GM21619 (cell line): ENCODE measurements around the gene GP1BB.

Experiments
- ATAC-seq: cut with Tn5 transposase; IDR thresholded peaks from one replicate; pipeline ENCODE4 v1.9.1; 2021; ENCODE audit not compliant: unreplicated experiment

The GP1BB gene

DNA sequence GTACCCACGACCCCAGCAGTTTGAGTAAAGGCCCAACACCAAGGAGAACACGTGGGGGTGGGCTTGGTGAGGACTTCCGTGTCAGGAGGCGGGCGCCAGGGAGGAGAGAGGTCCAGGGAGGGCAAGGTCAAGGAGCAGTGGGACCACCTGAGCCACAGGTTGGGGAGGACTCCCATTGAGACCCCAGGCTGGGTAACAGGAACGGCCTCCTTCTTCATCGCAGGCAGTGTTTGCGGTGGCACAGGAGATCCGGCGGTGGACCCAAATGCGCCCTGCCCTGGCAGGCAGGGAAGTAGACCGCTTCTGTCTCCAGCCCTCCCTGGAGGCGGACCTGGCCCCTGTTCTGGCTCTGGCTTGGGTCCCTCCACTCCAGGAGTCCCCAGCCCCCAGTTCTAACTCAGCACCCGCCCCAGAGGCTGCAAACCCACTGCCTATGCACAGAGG, 31.4 kb downstream of the GP1BB start:
- no peak for ATAC-seq

DNA sequence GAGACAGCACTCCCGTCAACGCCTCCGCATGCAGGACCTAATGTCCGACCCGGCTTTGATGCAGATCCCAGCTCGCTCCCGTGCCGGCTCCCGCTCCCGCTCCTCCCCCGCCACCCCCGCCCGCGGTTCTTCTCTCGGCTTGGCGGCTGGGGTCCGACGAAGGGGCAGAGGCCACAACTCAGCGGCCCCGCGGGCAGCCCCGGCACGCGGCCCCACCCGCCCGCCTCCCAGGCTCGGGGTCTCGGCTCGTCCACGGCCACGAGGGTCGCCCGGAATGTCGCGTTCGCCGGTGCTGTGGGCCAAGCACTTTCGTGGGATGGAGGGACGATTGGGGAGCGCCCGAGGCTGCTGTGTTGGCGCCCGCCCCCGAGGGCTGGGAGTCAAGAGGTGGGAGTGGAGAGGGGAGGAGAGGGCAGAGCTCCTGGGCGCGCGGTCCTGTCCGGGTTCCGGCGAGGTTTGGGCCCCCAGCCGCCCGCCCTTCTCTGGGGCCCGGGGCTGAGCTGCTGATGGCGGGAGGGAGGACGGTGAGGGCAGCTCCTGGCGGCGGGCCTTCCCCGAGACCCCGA, 31.9 kb downstream of the GP1BB start:
- no peak for ATAC-seq

DNA sequence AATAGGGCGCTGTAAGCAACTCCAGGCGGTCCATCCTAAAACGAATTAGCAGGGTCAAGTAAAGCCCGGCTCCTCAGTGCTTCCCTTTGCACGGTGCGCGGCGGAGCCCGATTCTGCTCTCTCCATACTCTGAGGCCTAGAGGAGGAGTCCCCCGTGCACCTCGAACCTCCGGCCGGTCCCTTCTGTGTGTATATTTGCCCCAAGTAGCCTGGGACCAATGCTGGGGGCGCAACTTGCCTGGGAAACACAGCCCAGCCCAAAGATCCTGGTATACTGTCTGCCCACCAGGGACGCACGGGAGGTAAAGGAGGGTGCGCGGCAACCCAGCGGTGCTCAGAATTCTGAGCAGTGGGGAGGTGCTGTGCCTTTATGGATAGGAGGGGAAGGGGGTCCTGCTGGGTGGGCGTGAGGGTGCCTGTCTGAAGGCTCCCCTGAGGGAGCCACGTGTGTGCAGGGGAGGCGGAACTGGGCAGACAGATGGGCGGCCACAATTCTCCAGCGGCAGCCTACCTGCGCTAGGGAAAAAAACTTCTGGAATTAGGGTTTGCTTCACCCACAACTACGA, 32.5 kb downstream of the GP1BB start:
- no peak for ATAC-seq

DNA sequence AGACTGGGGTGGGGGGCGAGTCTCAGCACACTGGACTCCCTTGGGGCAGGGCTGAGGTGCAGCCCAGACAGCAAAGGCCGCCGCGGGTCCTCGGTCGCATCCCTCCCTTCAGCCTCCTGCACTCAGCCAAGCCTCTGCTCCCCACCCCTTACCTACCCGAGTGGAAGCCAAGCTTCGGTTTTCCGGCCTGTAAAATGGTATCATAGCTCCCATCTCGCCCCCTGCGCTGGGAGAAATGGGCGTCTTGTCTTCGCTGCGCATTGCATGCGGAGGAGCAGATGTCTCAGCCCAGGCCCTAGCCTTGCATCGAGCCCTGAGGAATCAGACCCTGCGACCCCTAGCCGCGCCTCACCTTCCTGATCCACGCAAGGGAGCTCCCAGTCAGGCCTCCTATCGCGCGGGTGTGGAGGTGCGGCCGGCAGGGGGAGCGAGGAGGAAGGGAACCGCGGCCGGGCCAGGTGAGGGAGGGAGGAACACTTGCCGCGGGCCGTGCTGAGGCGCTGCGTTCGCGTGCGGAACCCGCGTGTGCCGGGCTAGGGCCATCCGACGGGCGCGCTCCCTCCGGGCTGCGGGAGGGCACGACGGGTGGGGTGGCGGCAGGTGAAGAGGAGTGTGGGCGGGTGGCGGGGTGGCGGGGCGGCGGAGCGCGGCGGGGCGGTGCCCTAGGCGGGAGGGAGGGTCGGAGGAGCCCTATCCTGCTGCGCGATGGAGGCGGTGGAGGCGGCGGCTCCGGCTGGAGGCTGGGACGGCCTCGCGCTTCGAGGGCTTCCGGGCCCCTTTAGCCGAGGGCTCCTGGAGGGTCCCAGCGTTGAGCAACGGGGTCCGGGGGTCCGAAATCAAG, 33.2 kb downstream of the GP1BB start:
- ATAC-seq, result no peak

DNA sequence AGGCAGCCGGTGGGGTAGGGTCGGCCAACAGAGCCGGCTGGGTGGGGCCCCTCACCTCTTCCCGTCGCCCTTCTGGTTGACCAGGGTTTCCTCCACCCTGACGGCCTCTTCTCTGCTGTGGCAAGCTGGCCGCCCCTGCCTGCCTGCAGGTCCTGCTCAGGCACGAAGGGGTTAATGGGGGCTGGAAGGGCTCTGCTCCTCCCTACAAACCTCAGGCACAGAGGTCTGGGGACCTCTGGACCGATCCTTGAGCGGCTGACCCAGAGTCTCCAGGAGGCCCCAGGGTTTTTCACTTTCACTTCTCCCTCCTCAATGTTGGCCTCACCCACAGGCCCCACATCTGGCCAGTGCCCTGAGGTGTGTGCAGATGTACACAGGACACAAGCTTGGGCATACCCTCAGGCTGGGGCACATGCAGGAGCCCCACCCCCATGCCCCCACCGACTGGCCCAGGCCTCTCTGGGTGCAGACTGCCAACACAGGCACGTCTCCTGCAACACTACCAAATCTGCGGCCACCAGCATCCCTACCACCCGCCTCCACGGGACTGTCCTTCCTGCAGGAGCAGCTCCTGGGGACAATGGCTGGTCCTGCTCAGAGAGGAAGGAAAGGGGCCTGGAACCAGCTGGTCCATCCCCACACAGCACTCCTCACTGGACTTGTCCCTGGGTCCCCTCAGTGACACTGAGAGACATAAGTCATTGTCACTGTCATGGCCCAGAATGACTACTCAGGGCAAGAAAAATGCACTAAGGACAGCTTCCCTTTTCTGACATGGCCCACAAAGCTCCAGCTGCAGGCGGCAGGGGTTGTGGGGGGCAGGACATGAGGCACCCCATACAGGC, 34.0 kb downstream of the GP1BB start:
- ATAC-seq, result no peak

DNA sequence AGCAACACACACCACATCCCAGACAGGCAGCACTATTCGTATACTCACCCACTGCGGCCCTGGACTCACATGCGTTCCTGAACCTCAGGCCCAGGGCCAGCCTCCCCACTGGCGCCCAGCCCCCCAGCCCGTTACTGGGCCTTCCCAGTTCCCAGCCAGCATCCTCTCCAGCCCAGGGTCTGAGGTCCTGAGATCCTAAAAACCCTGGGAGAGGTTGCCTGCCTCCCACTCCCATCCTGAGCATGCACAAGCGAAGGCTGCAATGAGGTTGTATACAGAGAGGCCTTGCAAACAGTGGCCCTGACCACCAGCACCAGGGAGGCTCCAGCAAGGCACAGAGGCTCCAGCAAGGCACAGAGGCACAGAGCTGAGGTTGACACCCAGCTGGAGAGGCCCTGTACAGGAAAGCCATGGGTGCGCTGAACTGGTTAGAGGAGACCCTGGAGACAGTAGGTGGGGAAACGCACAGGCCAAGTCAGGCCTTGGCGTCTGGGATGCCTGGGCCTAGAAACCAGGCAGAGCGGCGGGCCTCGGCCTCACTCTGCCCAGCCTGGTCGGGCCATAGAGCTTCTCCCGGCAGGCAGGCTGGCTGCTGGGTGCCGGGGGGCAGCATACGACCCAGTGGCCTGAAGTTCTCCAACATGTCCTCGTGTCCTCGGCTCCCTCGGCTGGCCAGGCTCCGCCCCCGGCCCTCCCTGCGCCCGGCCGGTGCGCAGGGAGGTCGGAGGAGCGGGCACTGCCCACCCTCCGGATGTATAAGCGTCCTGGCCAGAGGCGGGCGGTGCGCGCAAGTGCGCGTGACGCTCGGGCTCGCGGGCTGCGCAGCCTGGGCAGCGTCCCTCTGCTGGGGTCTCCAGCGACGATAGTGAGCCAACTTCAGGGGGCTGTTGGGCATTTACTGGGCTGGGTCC, 34.9 kb downstream of the GP1BB start:
- ATAC-seq, result no peak

DNA sequence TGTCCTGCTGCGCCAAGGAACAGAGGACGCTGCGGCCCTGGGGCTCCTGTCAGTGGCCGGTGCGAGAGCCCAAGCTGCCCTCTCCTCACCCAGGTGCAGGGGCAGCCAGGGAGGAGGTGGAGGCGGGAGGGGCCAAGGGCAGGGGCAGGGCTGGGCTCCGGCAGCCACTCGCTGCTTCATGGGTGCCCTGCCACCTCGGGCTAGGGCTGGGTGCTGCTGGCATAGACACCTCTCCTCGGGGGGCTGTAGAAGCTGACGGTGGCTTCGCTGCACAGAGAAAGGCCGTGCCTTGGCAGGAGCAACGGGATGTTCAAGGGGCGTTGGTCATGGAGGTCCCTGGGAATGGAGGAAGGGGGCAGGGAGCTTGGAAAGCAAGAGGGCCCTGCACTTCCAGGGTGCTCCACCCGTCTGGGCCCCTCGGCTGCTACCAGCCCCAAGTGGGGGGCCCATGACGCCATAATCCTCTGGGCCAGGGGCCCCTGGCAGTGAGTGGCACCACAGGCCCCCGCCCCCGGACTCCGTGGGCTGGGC, 35.6 kb downstream of the GP1BB start:
- ATAC-seq, result no peak

DNA sequence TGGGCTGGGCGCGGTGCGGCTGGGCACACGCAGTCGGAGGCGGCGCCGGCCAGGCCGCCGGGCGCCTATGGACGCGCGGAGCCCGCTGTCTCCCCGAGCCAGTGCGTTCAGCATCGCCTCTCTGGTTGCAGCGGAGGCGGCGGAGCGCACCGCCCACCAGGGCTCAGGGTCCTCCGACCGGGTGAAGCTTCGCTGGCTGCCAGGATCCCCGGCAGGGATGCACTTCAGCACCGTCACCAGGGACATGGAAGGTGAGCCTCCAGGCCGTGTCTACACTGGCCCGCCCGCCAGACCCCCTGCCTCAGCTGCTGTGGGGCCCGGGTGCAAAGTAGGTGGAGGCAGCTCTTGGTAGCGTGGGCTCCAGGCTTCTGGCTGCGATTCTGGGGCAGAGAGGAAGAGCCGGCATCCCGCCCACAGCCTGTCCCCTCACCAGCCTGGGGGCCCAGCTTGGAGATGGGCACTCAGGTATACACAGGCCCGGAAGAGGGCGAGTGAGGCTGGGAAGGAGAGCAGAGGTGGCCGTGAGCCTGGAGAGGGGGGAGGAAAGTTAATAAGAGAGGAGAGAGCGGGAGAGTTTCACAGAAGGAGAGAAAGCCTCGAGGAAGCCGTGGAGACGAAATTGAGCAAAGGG, 36.2 kb downstream of the GP1BB start:
- ATAC-seq, result no peak

DNA sequence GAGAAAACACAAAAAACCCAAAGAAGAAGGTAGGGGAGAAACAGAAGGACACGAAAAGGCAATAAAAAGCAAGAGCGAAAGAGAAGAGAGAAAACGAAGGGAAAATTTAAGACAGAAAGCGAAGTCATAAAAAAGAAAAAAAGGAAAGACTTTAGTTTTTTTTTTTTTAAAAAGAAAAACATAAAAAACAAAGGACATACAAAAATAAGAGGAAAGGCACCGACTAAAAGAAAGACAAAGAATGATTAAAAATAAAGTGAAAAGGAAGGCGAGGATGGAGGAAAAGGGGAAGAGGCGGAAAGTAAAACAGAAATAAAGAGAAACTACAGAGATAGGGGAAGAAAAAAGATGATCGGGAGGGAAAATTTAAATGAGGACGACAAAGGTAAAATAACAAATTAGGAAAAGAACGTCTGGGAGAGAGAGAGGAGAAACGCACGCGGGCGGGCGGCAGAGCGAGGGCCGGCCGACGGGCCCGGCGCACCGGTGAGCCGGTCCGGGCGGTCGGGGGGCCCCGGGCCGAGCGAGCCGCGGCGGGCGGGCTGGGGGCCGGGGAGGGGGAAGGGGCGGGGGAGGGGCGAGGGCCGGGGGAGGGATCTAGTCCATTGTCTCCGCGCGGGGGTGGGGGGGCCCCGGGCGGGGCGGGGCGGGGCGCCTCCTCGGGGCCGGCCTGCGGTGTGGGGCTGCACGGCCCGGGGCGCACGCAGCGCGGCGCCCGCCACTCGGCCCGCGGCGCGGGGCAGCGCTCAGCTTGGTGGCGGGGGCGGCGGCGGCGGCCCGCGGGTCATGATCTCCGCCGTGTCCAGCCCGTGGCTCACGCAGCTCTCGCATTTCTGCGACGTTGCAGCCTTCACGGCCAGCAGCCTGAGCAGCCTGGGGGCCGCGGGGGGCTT, 37.0 kb downstream of the GP1BB start, which contains the start of gene TBX1:
Gene TBX1 (plus strand): TSS at position 721 of the 893 bp plus-strand sequence. CDS start 66 bp downstream, at position 787.
- no peak for ATAC-seq

DNA sequence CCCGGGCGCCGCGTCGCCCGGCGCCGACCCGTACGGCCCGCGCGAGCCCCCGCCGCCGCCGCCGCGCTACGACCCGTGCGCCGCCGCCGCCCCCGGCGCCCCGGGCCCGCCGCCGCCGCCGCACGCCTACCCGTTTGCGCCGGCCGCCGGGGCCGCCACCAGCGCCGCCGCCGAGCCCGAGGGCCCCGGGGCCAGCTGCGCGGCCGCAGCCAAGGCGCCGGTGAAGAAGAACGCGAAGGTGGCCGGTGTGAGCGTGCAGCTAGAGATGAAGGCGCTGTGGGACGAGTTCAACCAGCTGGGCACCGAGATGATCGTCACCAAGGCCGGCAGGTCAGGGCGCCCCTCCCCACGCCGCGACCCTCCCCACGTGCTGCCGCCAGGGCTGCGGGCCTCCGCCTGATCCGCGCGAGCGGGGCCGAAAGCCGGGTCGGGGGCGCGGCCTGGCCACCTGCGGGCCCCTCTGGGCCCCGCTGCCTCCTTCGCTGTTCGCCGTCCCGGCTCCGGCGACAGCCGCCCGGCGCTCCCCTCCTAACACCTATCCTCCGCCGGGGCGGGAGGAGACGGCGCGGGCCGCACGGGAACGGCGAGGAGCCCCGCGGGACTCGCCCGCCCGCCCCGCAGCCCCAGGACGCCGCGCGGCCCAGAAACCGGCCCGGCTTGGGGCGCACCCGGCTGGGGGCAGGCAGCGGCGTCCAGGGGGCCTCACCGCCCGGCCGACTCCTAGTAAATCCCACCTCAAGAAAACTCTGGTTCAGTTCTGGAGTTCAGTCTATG, 37.8 kb downstream of the GP1BB start:
- ATAC-seq, result no peak

DNA sequence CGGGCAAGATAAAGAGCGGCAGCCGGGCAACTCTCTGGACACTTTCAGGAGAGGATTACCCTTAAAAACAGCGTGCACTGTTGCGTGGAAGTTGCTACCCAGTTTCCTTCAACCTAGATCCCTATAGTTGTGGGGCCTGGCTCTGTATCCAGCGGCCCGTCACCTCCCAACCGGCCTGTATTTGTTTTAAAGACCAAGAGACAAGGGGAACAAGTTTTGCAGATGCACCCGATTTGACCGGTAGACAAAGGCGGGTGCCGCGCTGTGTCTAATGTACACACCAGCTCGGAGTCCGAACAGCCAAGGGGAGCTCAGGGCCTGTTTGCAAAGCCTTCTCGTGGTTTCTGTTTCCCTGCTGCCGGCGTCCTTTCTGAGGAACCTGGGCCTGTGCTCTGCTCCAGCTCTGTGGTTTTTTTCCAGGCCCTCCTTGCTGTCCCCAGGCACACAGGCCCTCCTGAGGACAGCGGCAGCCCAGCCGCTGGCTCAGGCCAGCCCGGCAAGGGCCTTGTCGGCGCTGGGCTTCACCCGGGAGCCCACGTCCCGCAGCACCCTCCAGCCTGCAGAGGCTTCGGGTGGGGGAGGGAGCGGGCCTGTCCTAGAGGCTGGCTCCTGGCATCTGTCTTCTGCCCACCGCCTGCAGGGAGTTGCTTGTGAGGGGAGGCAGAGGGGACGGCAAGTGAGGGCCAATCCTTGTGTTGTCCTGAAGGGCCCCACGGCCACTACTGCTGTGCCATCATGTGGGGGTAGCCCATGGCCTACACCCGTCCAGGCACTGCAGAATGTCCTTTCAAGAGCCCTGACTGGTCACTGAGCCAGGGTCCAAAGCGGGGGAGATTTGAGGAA, 38.6 kb downstream of the GP1BB start:
- no peak for ATAC-seq

DNA sequence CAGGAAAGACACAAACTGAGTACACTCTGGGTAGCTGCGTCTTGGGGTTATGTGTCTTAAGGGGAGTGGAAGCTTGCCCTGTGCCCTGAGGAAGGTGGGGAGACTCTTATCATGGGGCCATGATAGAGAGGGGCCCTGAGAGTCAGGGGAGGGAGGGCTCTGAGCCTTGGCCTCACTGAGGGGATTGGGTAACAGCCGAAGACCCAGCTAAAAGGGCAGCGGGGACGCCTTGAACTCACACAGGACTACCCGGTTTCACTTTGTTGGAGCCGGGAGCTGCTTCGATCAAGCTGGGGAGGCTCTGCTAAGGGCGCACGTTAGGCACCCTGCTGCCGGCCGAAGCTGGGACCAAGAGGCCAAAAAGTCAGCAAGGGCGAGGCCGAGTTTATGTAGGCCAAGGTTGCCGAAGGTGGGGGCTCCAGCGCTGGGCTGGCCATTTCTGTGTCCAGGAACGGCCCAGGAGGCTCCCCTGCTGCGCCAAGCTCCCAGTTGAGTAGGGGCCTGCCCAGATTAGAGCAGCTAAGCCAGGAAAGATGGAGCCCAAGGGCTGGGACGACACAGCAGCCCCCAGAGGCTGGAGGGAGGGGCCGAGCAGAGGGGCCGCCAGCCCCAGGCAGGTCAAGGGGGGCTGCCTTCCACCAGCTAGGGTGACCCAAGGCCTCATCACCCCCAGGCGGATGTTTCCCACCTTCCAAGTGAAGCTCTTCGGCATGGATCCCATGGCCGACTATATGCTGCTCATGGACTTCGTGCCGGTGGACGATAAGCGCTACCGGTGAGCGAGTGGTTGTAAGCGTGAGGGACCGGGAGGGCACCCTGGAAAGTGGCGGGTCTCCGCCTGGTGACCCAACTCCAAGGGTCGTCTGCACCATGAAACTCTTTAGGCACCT, 39.5 kb downstream of the GP1BB start:
- no peak for ATAC-seq

DNA sequence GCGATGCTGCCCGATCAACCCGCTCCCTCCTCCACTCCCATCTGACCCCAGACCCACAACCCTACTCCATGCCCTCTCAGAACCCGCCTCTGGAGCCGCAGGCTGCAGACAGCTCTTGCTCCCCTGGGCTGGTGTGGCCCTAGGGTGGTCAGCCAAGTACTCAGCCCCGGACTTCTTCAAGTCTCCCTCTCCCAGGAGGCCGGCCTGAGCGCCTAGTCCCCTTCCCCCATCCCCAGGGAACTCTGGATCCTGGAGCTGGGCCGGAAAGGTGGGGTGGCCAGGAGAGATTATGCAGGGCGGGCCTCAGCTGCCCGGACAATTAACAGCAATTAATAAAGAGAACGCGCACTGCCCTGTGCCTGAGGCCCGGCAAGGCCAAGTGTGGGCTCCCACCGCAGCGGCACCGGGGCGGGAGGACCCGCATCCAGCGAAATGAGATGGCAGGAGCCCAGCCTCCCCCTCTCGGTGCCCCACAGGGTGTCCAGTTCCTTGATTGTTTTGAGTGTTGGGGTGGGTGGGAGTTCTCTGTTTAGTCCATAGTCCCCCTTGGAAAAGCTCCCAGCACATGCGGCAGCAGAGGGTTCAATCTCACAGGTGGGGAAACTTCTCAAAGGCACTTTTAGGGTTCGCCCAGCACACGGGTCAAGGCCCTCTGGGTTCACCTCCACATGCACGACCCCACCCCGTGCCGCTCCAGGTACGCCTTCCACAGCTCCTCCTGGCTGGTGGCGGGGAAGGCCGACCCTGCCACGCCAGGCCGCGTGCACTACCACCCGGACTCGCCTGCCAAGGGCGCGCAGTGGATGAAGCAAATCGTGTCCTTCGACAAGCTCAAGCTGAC, 40.3 kb downstream of the GP1BB start:
- no peak for ATAC-seq

DNA sequence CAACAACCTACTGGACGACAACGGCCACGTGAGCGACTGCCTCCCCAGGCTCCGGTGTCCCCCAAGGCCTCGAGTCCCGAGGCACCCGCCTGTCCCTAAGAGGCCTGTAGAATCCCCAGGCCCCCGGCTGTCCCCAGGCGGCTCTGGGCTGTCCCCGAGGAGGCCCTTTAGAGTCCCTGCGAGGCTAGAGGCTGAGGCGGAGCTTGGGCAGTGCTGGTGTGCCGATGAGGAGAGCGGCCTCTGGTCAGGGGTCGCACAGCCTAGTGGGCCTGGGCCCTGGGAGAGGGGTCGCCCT, 40.9 kb downstream of the GP1BB start:
- ATAC-seq, result no peak
